Measurements from ENCODE around the gene AATF. TPM values are rescaled to one million over a fixed set of nuclear protein-coding genes. Genes with fewer than 3 reads are reported as not detected.

AATF gene, protein sequence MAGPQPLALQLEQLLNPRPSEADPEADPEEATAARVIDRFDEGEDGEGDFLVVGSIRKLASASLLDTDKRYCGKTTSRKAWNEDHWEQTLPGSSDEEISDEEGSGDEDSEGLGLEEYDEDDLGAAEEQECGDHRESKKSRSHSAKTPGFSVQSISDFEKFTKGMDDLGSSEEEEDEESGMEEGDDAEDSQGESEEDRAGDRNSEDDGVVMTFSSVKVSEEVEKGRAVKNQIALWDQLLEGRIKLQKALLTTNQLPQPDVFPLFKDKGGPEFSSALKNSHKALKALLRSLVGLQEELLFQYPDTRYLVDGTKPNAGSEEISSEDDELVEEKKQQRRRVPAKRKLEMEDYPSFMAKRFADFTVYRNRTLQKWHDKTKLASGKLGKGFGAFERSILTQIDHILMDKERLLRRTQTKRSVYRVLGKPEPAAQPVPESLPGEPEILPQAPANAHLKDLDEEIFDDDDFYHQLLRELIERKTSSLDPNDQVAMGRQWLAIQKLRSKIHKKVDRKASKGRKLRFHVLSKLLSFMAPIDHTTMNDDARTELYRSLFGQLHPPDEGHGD
- polyA plus RNA-seq (ENCODE audit: insufficient read depth in 1 of 5, insufficient read length in 5 of 5, low replicate concordance in 1 of 5): 10 to 100 TPM; 30.3 to 39.3 (median 37.8) TPM
- long read RNA-seq, donor 1, transcript AATF-208 (12 exons, 2,141 nt): major isoform, 8 of 17 reads
- long read RNA-seq, donor 1, partial matches to known transcripts: 5 of 17 reads
- long read RNA-seq, donor 1, other reads (novel, unspliced or antisense): 0 of 17 reads
- long read RNA-seq, donor 2, partial matches to known transcripts: 0 of 5 reads
- long read RNA-seq, donor 2, other reads (novel, unspliced or antisense): 0 of 5 reads
- long read RNA-seq, donor 3, partial matches to known transcripts: 0 of 8 reads
- long read RNA-seq, donor 3, other reads (novel, unspliced or antisense): 0 of 8 reads
- long read RNA-seq, donor 4, partial matches to known transcripts: 0 of 1 reads
- long read RNA-seq, donor 4, other reads (novel, unspliced or antisense): 0 of 1 reads
- long read RNA-seq, donor 5, transcript AATF-208 (12 exons, 2,141 nt): major isoform, 8 of 11 reads
- long read RNA-seq, donor 5, partial matches to known transcripts: 0 of 11 reads
- long read RNA-seq, donor 5, other reads (novel, unspliced or antisense): 0 of 11 reads
- long read RNA-seq, donor 6, partial matches to known transcripts: 0 of 4 reads
- long read RNA-seq, donor 6, other reads (novel, unspliced or antisense): 0 of 4 reads
- long read RNA-seq, donor 7, transcript AATF-208 (12 exons, 2,141 nt): major isoform, 6 of 8 reads
- long read RNA-seq, donor 7, partial matches to known transcripts: 0 of 8 reads
- long read RNA-seq, donor 7, other reads (novel, unspliced or antisense): 0 of 8 reads
- long read RNA-seq, donor 8: 0 reads

DNA sequence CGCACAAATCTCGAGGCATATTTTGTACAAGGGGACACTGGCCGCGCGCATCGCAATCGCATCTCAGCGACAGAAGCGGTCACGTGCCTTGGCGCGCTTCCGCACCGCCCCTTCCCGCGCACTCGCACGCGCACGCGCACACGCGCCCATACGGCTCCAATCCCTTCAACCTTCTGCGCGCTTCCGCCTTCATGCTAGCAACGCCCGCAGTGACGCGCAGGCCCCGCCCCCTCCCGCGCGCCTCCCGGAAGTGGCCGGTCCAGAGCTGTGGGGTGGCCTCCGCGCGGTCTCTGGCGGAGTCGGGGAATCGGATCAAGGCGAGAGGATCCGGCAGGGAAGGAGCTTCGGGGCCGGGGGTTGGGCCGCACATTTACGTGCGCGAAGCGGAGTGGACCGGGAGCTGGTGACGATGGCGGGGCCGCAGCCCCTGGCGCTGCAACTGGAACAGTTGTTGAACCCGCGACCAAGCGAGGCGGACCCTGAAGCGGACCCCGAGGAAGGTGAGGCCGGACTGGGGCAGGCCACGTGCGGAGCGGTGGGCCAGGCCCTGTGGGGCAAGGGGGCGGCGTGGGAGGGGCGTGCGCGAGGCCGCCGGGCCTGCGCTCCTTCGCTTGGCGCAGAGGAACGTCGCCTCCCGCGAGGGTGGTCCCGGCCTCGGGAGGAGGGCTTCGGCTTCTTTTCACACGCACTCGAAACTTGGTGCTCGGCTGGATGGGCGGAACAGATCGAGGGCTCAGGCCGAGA, at the start of gene AATF:
Gene AATF (plus strand): TSS at position 238 of the 744 bp plus-strand sequence. CDS start 172 bp downstream, at position 410.
- DNase-seq: peak; percentile 97 to 98

DNA sequence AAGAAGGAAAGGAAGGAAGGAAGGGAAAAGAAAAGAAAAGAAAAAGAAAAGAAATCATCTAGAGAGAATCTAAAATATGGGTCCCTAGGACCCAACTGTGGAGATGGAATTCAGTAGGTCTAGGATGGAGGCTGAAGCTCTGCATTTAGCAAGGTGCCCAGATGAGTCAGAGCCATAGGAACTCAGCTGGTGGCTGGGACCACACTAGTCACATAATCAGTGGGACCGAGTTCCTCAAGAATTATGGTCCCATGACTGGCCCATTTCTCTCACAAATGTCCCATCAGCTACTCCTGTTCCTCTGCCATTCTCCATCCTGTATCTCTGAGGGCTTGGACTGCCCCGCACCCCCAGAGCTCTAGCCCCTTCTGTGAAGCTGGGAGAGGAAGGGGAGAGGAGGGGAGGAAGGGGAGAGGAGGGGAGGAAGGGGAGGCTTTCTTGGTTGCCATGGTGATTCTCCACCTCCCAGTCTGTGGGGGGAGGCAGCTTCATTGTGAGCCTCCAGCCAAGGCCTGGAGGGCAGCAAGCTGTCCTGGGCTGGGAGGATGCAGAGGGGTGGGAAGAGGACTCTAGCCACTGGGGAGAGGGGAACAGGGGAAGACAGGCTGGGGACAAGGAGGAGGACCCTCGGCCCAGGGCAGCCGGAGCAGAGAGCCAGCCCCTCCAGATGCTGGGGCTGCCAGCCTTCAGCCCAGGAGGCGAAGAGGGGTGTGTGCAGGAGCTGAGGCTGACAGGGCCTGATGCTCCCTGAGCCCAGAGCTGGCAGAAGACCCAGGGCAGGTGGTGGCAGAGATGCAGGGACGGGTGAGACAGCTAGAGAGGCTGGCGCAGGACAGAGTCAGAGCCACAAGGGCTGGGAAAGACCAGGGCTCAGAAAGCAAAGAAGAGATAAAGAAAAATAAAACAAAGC, 49.2 kb upstream of the AATF start:
- DNase-seq: no peak

DNA sequence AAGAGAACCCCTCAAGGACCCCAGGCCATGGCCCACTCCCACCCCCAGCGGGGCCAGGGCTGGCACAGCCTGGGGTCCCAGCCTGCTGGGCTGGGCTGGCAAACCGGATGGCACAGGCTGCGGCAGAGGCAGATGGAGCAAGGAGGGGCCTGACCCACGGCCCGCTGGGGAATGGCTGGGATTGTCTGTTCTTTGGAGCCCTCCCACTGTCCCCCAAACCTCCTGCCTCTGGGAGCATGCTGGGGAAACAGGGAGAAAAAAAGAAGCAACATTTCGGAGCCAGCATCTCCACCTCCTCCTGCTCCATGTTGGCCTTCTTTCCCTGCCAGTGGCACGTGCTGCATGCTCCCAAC, 48.6 kb upstream of the AATF start:
- no peak for DNase-seq

DNA sequence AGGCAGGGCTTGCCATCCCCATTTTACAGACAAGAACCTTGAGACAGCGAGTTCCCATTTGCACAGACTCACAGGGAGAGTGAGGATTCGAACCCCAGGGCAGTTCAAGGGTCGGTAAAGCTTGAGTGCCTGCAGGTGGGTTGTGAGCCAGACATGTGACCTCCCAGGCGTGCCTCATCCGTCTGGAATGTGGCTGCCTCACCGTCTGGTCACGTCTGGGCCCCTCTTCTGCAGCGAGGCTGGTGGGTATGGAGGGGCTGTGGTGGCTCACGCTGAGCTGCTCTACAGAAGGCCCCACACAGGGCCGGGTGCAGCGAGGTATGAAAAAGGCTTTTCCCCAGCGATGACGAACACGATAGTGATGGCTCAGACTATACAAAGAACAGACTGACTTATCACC, 47.2 kb upstream of the AATF start:
- no peak for DNase-seq

DNA sequence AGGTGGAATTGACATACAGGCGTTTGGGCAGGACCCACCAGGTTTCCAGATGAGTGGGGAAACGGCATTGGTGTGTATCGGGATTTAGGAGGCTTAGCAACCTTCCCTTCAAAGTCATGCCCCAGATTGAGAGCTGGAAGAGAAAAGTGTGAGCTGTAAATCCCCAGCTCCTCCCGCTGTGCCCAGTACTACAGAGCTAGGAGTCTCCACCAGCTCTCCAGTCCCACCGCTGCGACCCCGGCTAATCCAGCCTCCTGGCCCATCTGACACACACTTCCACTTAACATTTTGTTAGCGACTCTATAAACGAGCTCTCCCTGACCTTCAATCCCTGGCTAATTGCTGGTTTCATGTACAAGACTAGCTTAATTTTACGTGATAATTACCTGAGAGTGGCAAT, 41.3 kb upstream of the AATF start:
- DNase-seq: no peak

DNA sequence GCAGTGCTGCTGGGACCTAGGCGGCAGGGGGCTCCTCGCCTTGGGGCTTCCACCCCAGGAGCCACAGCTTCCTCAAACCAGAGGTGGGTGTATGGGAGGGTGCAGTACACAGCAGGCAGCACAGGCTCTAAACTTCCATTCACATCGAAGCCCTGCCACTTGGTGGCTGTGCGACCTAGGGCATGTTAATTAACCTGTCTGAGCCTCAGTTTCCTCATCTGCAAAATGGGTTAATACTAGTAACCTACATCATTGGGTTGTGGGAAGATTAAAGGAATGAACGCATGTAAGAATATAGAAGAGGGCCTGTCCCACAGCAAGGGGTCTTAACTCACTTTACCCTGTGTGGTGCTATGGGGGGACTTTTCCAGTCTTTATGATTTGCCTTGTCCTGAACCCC, 38.2 kb upstream of the AATF start:
- DNase-seq: no peak

DNA sequence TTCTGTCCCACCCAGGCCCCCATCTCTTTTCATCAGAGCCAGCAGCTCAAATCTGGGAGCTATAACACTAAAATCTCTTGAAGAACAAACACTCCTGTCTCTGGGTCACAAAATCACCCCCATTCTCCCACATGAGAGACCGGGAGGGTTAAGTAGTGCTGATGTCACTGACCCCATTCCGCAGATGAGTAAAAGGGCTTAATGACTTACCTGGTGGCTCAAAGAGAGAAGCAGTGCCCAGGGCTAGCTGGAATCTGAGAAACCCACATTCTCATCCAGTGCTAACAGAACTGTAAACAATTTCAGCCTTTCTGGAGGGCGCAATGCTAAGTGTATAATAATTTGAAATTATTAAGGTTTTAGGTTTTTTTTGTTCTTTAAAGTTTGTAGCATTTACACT, 37.8 kb upstream of the AATF start:
- no peak for DNase-seq

DNA sequence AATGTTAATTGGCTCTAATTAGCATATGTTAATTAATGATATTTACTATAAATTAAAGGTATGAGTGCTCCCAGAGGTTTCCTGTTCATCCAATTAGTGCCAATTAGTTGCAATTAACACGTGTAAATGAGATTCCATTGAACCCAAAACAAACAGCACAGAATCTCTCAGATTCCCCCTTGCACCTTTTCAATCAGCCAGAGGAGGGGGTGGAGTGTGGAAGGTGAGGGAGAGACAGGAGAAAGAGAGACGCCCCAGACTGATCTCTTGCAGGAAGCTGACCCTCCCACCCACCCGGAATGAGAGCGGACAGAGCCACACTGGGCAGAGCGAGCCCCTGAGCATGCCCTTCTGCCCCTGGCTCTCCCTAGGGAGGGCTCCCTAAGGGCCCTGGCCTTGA, 35.6 kb upstream of the AATF start:
- DNase-seq: no peak

DNA sequence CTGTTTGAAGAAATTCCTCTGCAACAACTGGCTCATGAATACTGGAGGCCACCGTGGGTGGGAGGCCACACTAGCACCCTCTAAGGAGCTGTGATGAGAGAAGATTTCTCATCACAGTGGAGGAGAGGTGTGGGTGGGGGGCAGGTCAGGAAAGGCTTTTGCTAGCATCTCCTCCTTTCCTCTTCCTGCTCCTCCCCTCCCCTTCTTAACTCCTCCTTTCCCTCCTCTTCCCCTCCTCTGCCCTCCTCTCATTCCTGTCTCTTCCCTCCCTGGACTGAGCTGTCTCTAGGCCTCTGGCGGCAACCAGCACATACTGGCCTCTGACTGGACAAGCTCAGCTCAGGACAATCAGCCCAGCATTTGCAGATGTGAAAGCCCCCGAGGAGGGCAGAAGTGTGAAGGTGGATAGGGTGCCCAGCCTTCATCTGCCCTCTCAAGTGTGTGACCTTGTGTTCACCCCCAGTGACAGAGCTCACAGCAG, 30.5 kb upstream of the AATF start:
- DNase-seq: no peak

DNA sequence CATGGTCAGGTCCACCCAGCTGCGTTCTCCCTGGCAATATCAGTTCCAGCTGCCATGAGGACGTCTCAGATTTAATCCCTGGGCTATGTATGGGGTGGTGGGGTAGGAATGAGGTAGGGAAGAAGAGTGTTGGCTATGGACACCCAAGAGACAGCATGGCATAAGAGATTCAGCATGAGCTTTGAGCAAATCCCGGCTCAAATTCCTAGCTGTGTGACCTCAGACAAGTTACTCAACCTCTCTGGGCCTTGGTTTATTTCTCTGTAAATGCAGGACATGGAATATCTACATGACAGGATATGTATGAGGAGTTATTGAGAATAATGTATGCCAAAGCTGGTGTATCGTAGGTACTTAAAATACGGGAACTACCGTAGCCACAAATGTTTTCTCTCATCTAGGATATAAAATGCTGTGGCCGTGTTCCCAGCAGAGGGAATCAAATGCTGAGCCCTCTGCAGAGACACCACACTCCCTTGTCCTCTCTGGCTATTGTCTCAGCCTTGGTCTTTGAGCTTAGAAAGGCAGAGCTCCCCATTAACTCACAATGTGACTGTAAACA, 29.3 kb upstream of the AATF start:
- no peak for DNase-seq

DNA sequence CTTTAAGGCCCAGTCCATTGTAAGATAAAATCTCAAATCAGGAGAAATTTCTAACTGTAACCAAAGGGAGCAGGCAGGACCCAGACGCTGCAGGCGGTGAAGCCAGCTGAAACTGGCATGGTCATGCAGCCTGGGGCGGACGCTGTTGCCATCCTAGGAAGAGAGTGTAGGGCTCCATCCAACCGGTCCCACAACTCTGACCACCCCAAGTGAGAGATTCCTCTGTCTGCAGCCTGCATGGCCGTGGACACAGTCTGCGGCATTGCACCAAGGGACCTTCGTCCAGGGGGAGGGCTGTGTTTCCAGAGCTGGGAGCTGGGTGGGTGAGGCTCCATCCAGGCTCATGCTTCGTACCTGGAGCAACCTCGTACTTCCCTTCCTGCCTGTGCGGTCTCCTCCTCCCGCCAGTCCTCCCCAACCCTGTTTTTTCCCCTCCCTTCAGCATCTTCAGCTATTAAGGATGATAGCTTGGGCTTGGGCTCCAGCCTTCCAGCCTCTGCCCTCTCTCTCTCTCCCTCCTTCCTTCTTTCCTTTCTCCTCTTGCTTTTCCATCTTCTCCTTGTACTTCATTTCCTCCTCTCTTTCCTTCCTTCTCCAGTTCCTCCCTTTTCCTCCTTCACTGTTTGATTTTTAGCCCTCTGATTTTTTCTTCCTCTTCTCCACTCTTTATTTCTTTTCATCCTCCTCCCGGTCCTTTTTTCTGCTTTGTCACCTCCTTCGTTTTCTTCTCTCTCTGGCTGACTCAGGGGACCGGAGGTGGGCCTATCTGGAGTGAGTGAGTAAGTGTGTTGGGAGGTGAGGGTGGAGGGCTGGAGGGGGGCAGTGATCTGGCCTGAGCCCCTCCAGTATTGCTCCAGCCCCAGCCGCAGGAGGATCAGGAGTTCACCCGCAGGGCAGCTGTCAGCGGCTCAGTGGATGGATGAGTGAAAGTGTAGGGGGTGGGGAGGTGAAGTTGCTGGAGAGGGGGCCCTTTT, 28.4 kb upstream of the AATF start:
- no peak for DNase-seq

DNA sequence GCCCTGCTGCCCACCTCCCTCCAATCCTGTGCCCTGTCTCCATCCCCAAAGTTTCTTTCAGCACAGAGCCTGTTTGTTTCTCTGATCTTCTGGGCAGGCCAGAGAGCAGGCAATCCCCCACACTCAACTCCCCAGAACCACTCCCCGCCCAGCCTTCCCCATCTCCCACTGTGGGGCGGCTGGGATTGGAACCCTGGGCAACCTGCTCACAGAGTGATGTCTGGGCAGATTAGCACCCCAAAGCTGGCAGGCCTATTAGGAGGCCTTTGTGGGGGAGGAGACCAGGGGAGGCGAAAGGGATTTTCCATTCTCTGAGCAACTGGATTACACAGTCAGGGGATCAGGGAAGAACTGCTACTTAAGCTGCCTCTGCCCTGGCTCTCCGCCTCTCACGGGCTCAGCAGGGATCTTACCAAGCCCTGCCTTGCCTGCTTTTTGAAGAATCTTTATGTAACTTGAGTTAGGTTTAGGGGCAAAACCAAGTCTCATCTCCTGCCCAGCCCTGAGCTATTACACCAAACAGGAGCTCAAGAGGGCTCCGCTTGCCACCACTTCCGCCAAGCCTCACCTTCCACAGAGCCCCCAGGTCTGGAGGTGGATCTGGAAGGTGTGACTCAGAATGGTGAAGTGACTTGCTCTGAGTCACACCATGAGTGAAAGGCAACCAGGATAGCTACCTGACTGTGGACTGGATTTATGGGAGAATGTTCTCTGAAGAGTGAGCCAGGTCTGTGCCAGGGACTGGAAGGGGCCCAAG, 27.5 kb upstream of the AATF start:
- DNase-seq: no peak

DNA sequence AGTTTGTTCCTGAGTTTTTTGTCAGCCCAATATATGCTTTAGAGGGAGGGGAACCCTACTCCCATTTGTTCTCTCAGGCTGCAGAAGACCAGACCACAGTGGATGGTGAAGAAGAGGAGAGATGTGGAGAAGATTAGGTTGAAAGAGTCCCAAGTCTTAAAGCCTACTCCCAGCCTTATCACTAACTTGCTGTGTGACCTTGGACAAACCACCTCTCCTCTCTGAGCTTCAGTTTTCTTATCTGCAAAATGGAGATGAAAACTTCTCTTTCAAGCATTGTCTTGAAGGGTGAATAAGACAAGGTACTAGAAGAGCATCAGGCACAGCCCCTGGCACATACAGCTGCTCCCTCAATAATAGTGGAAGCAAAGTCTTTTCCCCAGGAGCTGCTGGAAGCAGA, 26.6 kb upstream of the AATF start:
- DNase-seq: no peak

DNA sequence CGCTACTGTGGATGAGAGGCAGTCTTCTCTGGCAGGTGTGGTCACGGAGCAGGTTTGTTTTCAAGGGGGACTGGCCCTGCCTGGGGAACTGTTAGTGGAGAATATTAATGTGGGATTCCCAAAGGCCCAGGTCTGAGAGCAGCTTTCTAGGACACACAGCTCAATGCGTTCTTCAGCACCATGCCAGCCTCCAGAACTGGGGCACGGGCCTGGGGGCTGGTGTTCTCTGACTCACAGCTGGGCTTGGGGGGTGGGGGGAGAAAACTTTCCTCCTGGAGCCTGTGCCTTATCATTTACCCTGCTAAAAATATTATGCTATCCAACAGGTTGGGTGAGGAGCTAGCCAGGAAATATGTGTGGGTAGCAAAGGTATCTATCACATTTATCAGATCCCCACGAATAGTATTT, 24.9 kb upstream of the AATF start:
- no peak for DNase-seq

DNA sequence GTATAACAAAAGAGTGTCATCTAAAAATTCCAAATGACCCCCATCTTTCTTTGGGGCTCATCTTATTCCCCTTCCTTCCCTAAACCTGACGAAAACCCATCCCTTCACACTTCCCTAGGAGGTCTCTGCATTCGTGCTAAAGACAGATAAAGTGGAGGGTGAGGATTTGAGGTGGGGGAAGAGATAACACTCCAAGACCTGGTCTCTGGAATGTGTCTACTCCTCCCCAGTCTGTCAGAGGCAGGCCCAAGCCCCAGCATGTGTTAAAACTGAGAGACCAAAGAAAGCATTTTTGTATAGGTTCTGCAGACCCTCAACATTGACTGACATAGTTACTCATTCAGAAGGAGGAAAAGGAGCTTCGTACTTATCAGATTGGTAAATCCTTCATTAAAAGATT, 22.5 kb upstream of the AATF start:
- no peak for DNase-seq

DNA sequence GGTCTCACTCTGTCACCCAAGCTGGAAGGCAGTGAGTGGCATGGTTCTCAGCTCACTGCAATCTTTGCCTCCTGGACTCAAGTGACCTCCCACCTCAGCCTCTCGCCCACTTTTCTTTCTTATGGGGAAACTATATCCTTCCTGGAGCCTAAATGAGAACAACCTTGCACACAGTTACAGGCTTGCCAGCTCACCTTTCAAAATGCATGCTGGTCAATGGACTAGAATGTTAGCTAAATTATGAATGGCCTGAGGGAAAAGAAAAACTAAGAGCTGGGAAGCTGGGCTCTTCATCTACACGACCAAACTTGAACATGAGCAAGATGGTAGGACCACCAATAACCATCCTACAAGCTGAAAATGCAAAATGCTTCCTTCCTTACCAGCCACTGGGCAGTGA, 22.1 kb upstream of the AATF start:
- DNase-seq: no peak

Data from right lung (tissue), 10 donors.